Activated T-helper 9 cell treated with anti-CD3 and anti-CD28 coated beads, Interleukin-2, amount 50 U/mL, for 16 hours (primary cell): ENCODE data around the gene ROM1.
"Not testable (repeated sequence)": the region's sequence is repeated elsewhere in the genome, so short reads cannot be mapped to it uniquely, and the experiment has no call there.

Source experiments
- DNase-seq: peaks from one replicate; pipeline ENCODE4 v3.0.0-alpha.2; 2020; ENCODE audit warnings: low read depth

ROM1 gene, protein sequence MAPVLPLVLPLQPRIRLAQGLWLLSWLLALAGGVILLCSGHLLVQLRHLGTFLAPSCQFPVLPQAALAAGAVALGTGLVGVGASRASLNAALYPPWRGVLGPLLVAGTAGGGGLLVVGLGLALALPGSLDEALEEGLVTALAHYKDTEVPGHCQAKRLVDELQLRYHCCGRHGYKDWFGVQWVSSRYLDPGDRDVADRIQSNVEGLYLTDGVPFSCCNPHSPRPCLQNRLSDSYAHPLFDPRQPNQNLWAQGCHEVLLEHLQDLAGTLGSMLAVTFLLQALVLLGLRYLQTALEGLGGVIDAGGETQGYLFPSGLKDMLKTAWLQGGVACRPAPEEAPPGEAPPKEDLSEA

DNA sequence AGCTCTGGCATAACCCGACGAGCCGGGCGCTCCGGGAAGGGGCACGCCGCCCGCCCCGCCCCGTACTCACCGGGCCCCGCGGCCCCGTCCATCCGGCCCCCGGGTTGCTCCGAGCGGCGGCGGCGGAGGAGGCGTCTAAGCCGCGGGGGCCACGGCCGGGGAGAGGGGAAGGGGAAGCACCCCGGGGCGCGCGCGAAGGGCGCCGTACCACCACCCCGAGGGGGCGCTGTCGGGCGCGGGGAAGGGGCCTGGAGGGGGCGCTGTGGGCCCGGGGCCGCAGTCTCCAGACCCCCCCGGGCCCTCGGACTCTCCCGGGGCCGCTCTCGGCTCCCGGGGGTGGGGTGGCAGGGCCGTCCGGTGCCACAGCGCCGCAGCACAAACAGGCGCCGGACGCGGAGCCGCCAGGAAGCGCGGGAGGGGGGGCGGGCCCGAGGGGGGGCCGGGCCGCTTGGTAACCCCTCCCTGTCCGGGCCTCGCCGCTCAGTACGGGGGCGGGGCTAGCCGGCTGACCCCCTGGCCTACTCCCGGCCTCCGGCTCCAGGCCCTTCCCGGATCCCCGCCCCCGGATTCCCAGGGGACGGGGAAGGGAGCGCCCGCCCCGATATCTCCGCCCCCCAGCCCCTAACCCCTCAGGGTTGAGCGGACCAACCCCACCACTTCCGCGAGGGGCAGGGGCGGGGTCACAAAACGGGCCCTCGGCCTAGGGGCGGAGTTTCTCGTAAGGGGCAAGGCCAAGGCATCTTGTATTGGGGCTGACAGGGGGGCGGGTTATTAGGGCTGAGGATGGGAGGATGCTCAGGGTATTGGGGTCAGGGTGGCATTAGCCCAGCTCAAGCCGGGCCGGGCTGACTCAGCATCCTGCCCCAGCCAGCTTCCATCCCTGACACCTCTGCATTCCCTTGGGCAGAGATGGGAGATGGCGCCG lies at the start of gene ROM1, which contains the start of gene EML3:
Gene ROM1, plus strand, starts transcription at position 892 of the 925 bp plus-strand sequence. Its CDS starts 25 bp downstream, at position 917.
Gene EML3, minus strand, starts transcription at position 410 of the 925 bp plus-strand sequence. Its CDS starts 318 bp downstream, at position 92.
- peak; percentile 79 for DNase-seq

- DNase-seq: no peak
Measured at GRCh38 chr11:62565100-62565802, 47.8 kb upstream of the ROM1 start.

- no peak for DNase-seq
Measured at GRCh38 chr11:62566247-62566646, 46.8 kb upstream of the ROM1 start.

DNA sequence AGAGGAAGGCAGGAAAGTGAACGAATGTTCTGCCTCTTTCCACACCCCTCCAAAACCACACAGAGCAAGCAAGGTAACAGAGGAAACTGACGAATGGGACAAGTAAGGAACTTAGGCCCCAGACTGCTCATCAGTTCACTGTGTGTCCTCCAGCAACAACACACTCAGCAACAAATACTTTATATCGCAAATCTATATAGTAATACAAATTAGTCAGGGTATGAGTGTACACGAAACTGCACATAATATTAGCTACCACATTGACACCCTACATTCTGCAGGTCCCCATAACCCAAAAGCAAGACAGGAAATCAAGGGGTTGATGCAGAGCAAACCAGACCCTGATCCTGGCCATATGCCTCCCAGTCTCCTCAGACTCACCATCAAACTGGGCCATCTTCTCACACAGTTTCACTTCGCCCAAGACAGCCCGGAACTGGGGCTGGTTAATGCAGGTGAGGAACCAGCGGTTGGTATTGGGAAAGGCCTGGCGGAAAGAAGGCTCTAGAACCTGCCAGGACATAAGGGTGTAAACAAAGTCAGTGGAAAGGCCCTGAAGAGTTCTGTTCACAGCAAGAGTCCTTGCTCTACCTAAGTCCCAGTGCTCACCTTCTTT lies 45.9 kb upstream of the ROM1 start:
- DNase-seq: no peak

DNA sequence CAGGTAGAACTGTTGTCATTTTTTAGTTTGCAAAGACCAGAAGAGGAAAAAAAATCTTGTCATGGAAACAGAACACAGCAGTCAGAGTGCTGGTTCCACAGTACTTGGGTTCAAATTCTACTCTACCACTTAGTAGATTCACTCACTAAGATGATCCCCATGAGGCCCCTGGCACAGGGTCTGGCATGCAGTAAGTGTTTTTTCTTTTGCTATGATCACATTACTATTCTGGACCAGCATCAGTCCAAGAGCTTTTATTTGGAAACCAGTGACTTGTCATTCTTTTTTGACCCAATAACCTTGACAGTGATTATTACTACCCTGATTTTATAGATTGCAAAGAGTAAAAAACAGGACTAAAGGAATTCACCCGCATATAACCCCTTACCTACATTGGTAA lies 43.4 kb upstream of the ROM1 start:
- DNase-seq: no peak

DNA sequence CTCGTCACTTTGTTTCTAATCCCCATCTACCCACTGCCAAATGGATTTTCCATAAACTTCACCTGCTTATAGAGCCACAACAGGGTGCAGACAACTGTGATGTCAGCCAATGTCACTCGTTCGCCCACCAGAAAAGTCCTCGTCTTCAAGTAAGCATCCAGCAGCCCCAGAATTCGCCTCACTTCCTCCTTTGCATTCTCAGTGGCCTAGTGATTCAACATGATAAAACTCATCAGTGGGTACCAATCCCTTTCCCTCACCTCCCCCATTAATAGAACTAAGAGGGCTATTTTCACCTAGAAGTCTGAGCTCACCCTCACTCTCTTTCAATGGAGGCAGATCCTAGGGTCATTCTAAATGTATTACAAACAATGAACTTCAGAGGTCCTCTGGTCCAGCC lies 42.2 kb upstream of the ROM1 start:
- not testable (repeated sequence) for DNase-seq

- DNase-seq: not testable (repeated sequence)
Measured at GRCh38 chr11:62571493-62571892, 41.6 kb upstream of the ROM1 start.

DNA sequence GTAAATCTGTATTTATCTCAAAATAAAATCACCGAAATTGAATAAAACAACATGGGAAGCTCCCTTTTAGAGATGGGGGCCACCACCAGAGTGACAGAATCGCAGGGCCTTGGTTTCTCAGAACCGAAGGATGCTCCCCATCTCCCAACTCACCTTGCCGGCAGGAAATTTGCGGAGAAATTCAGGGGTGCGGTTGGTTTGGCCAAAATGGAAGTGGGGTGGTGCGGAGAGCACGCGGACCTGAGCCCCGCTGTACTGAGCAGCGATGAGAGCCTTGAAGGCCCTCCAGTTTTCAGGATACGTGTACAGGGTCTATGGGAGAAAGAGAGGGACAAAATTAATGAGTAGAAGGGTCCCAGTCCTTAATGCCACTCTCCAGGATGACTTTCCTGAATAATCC lies 40.6 kb upstream of the ROM1 start:
- no peak for DNase-seq

GRCh38 chr11:62573006-62573591 lies 40.0 kb upstream of the ROM1 start:
- DNase-seq: no peak

DNA sequence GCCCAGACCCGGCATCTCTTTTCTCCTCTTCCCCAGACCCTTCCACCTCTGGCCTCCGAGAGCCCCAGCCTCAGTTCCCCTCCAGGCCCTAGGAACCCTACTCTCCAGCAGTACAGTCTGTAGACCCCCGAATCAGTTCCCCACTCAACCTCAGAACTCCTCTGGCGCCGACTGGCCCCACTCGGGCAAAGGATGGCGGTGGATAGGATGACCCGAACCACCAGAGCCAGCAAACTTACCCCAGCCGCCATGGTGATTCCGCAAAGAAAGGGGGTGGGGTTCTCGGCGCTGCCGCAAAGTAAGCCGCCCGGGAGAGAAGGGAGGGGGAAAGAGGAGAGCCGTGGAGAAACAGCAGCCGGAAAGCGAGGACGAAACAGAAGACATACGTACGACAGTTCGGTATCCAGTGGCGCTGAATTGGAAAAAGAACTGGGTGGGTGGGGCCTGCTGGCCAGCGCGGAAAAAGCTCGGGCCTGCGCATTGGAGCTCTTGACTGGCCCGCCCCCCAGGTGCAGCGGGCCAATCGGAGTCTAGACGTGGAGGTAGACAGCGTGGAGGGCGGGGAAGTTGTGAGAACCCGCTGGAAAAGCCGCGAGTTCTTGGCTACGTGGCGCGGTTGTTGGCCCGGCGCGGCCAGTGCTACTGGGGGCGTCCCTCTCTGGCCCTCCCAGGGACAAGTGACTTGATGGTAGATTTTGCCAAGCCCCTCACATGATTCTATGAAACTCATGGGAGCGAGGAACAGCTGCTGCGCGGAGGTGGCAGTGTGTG lies 39.3 kb upstream of the ROM1 start, which contains the start of gene EEF1G:
Gene EEF1G, minus strand, starts transcription at position 300 of the 771 bp plus-strand sequence. Its CDS starts 49 bp downstream, at position 251.
- peak; percentile 96 for DNase-seq

DNA sequence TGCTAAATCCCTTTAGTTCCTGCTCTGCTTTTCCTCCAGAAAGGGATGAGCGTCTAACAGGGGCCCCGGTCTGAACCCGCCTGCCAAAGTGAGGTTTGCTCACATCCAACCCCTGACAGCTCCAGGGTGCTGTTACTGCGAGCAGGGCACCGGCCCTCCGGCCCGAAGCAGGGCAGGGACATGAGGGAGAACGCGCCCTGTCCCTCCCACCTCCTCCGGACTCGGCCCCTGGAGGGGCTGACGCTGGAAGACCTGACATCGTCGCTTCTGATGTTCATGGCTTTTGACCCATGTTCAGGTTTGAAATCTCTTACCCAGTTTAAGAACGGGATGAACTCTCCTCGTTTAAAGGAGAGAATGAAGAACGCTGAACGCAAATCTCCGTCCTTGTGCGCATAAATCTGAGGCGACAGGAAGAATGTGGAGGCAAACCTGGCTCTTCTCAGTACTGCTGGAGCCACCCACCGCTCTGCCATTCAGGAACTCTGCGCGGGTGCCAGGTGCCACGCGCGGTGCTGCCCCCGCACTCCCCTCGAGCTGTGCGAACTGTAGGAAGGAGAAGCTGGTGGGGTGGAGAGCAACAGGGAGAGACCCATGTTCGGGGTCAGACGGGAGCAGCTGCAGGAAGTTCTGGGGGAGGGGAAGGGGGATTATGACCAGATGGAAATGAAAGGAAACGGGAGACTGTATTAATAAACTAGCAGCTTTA lies 38.5 kb upstream of the ROM1 start:
- no peak for DNase-seq

DNA sequence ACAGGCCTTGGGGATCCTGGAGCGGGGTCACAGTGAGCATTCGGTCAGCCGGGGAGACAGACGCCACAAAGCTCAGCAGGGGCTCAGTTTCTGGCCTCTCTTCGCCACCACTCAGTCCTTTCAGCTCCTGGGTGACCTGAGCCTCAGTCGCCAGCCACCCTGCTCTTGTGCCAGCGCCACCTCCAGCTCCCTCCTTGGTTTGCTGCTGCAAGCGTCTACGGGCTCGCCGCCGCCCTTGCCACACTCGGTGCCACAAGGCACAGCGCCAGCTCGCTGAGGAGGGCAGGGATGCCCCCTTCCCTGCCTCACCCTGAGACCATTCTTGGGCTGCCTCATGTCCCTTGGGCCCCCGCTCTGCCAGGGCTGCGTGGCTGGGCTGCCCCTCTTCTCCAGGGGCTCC lies 37.9 kb upstream of the ROM1 start:
- DNase-seq: no peak

DNA sequence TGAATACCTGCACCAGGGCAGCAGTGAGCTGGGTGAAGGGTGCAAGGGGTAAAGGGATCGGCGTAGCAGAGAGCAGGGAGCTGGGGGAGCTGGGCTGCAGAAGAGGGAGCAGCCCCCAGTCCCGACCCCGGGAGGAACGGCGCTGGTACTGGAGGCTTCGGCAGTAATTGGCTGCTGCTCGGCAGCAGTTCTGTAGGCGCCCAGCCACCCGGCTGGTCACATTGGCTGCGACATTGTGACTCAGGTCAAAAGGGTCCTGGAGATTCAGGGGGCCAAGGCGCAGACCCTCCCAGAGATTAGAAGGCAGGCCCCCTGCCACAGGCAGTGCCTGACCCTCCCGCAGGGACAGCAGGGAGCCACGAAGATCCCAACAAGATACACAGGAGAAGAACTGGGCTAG lies 37.2 kb upstream of the ROM1 start:
- no peak for DNase-seq

GRCh38 chr11:62577046-62577714 lies 35.9 kb upstream of the ROM1 start:
- DNase-seq: no peak

DNA sequence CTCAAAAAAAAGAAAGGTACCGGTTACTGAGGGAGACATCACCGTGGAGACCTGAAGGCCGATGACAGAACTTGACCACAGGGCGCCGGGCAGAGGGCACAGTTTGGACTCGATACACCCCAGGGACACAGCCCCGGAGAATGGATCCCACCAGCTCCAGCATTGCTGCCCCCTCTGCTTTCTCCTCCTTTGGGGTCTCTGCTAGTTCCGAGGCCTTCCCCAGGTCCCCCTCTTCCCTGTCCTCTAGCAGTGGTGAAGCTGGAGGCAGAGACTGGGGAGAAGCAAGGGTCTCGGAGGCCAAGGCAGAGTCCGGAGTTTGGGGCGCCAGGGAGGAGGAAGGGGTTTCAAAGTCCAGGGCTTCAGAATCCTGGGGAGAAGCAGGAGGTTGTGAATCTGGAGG lies 34.5 kb upstream of the ROM1 start:
- DNase-seq: no peak

DNA sequence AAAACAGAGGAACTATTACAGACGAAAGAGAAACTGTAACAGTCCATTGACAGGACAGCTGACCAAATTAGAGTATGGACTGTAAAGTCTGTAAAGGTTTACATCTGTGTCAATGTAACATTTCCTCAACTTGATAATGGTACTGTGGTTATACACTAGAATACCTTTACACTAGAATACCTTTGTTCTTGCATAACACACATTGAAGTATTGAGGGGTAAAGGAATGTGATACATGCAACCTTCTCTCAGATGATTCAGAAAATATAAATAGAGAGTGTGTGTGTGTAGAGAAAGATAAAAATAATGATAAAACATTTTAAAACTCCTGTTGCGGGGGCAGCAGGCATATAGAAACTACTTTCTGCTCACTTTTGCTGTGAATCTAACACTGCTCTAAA lies 33.8 kb upstream of the ROM1 start:
- DNase-seq: no peak

GRCh38 chr11:62580959-62581715 lies 31.9 kb upstream of the ROM1 start:
- DNase-seq: no peak

DNA sequence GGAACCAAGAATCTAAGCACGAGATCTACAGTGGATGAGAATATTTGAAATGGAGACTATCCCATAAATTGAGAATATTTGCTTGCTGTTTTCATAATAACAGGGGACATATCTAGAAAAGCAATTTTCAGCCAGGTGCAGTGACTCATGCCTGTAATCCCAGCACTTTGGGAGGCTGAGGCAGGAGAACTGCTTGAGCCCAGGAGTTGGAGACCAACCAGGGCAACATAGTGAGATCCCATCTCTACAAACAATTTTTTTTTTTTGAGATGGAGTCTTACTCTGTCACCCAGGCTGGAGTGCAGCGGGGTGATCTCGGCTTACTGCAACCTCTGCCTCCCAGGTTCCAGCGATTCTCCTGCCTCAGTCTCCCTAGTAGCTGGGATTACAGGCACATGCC lies 31.3 kb upstream of the ROM1 start:
- DNase-seq: not testable (repeated sequence)

DNA sequence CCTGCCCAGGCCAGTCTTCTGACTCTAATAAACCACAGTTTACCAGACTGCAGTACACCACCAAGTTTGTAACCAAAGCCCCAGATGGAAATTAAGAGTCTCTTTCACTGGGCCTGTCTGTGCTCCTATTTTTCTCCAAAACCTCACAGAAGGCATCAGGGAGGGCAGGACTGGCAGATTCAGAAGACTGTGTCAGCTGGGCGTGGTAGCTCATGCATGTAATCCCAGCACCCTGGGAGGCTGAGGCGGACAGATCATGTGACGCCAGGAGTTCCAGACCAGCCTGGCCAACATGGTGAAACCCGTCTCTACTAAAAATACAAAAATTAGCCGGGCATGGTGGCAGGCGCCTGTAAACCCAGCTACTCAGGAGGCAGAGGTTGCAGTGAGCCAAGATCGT lies 27.7 kb upstream of the ROM1 start:
- not testable (repeated sequence) for DNase-seq
